OCI-M2 (cell line): ENCODE results near the gene CEP170.
"Not testable (repeated sequence)": the region's sequence is repeated elsewhere in the genome, so short reads cannot be mapped to it uniquely, and the experiment has no call there.

Experiments used
- DNase-seq: peaks from one replicate; lab custom pipeline; 2025; ENCODE audit not compliant: unreplicated experiment; lab: John Stamatoyannopoulos, UW

CEP170 gene

DNA sequence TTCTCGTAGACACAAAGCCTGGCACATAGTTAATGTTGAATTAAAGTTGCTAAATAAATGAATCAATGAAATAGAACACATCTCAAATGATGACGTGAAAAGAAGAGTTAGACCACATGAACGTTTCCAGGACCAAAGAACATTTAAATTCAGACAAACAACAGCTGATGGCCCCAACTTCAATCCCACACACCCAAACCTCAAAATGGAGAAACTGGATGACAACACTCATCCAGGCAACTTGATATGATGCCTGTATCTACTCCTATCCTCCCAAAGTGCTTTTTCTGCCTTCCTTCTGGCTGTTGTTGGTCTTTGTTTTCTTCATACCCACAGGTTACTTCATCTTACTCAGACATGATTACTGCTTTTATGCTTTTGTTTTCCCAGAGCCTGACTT is 71.9 kb downstream of the CEP170 start:
- DNase-seq, result not testable (repeated sequence)

DNA sequence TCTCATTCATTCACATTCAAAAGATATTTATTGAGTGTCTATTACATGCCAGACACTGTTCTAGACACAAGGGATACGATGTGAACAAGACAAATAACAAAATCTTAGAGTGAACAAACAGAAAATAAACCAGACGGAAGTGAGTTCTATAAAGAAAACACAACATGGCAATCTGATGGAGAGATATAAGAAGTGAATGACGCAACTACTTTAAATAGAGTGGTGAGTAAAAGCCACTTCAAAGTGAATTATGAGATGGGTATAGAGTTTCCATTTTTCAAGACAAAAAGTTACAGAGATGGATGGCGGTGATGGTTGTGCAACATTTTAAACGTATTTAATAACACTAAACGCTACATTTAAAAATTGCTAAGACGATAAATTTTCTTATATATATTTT is 75.4 kb downstream of the CEP170 start:
- no peak for DNase-seq

DNA sequence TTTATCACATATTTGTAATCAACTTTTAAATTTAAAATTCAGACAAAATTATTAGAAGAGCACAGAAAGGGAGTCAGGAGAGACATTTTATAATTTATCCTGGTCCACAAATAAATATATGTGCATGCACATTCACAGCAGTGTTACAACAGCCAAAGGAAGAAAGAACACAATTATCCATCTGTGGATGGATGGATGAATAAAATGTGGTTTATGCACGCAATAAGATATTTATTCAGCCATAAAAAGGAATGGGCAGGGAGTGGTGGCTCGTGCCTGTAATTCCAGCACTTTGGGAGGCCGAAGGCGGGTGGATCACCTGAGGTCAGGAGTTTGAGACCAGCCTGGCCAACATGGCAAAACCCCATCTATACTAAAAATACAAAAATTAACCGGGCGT is 77.3 kb downstream of the CEP170 start:
- DNase-seq, result not testable (repeated sequence)

DNA sequence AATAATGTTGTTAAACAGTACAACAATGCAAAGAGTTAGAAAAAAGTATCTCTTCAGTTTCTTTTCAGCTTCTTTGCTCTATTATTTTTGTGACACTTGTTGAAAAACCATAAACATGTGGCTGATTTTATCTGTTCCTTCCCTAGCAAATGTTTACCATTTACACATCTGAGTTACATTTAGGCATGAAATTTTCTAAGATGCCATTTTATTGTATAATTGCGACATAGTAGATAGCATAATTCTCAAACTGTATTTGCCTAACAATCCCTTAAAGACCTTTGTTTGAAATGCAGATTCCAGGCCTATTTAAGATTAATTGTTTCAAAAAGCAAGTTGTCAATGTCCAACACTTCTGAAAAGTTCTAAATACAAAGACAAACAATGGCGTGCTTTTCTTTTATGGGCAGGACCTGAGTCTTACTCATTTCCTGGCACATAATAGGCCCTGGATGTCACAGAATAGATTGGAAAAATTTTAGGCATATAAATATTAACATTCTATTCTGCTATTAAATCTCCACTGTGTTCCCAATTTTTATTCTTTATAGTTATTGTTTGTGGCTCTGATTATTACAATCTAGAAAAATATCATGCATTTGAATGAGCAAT is 81.2 kb downstream of the CEP170 start:
- DNase-seq, result not testable (repeated sequence)

DNA sequence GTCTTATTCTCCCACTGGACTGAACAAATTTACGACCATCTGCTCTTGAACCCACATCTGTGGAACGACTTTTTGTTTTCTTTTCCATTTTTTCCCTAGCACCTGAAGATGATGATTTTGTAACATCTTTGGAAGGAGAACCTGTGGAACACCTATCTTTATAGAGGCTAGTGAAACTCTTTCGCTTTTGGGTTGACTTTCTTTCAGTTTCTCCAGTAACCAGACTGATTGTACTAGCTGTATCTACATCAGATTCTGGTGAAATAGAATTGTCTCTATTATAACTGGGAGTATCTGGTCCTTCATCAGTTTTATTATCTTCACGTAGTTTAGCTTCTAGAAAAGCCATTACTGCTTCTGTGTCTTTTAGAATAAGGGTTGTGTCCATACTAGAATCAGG is 90.2 kb downstream of the CEP170 start:
- DNase-seq, result not testable (repeated sequence)

DNA sequence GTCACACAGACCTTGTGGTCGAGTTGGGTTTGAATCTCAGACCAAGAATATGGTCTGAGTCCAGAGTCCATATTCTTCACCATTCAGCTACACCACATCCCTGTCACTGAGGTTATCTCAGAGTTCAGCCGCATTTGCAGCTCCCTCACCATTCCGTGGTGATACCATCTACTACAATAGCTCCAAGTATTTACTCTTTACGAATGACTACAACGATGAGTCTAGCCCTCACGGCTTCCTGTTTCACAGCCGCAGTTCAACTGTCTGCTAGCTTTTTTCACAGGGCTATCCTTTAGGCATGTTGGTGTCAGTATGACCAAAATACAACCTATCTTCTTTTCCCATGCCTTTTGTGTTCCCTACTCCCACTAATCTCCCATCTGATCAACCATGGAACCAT is 104.2 kb downstream of the CEP170 start:
- not testable (repeated sequence) for DNase-seq

DNA sequence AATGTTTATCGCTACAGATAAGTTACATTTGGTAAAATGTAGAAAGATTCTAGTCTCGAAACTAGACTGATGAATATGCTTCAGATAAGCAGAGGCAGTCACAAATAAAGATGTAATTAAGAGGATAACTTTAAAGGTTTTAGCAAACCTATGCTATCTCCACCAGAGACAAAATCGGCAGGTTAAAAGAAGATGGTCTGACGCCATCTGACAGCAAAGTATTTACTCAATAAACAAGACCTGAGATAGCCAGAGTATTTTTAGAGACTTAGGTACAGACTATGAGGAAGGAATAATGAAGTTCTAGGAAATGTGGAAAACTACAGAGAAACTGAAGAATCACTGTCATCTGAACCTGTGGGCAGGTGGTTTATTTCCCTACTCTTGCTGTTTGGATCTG is 106.0 kb downstream of the CEP170 start:
- DNase-seq, result not testable (repeated sequence)

DNA sequence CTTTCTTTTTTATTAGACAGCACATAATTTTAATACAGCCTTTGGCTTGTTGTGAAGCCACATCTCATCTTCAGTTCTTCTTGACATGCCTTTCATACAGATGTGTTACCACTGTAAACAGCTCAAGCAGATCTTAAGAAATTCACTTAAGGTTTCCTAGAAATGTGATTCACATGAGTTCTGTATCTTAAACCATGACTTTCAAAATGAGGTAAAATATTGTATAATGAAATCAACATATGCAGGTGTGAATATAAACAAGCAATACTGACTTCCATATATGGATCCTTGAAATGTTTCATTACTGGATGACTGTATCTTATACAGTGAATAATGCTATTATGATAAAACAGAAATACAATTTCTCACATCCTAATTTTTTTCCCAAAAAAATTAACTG is 107.7 kb downstream of the CEP170 start:
- not testable (repeated sequence) for DNase-seq

DNA sequence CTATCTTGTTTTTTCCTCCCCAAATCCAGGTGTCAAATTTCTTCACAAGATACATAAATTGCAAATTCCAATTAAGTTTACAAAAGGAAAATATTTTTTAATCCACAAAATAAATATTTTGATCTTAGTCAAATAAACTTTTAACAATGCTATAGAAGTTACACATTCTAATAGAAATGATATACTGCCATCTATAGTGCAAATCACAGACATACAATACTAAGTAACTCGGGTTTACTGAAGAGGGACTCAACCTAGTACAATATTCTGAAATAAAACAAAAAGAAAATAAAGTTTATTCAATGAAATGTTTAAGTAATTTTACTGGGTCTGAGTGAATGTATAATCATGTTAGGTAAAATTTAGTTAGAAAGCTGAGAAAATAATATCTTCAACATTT is 114.6 kb downstream of the CEP170 start:
- DNase-seq, result not testable (repeated sequence)

DNA sequence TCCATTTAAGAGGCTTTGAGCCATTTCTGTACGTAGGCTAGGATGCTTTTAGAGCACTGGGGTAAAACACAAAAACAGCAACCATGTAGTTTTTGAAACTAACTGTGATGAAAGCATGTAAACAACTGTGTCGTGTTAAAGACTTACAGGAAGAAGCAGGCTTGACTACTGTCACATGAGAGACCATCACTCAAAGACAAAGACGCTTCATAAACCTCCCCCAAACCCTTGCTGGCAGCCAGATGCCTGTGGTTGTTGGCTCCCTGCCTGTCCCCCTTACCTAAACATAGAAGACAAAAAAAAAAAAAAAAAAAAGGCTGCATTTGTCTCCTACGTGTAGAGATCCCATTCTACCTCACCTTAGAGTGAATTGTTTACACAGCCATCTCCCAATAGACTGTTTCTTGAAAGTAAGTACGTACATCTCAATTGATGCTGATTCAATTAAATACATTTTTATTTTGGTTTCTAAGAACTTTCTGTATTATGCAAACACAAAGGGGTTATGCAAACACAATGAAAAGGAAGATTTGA is 132.1 kb downstream of the CEP170 start:
- DNase-seq, result not testable (repeated sequence)

DNA sequence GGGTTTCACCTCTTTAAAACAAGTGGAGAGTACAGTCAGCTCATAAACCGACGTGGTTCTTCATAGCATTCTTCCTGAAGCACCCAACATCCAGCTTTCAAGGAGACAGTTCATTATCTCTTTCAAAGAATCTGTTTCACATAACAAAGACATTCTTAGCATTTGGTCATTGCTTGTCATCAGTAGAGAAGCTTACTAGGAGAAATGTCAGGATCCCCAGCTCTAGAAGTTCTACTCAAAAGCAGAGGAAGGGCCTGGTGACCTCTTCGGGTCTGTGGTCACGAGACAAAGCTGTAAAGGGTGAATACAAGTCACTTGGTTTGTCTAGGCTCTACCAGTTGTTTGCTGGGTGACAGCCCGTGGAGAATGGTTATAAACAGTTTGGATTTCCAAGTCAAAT is 133.1 kb downstream of the CEP170 start:
- DNase-seq, result not testable (repeated sequence)

DNA sequence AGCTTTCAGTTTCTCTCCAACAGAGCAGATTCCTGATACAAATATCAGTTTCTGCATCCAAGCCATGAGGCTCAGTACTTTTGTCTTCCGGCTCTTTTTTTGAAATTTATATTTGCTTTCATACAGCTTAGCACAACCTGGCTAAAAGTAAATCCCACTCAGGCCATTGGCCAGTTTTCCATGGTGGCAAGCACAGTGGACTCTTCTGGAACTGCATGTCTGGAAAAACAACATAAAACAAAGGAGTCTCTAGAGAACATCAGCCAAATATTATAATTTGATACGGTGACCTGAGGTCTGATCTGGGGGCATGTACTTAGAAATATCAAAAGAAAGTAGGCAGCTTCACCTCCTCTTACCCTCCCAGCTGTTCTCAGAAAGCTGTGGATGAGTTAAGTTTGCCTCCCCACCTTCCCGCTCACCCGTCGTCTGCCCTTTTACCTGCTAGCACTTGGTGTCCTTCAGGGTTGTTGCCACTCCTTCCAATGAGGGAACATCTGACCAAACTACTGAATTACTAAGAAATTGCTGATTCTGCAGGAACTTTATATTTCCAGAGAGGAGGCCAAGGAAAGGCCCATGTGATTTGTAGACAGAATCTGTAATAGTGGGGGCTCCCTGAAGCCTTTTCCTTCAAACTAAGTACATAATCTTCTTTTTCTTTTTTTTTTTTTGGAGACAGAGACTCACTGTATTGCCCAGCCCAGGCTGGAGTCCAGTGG is 136.3 kb downstream of the CEP170 start:
- DNase-seq, result not testable (repeated sequence)

DNA sequence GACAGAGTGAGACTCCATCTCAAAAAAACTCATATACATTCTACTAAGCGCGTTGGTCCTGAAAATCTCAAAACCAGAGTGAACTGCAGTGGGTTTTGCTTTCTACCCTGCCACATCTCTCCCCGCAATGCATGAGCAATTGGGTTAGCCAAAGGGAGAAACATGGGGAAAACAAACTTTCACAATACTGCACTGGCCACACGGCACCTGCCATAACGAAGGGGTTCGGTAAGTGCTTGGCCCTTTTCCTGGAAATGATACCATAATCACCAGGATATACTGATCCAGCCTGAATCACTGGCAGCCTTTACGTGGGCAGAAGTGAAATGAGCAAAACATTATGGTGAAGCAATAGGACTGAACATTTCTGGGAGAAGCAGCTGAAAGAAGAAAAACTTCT is 138.9 kb downstream of the CEP170 start:
- DNase-seq, result not testable (repeated sequence)

DNA sequence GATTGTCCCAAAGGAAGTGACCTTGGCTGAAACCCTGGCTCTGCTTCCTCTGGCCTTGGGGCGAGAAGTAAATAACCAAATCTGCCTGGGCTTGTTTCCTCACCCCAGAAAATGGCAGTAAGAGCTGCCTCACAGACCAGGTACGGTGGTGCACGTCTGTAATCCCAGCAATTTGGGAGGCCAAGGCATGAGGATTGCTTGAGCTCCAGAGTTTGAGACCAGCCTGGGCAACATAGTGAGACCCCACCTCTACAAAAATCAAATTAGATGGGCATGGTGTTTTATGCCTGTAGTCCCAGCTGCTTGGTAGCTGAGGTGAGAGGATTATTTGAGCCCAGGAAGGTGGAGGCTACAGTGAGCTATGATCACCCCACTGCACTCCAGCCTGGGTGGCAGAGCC is 140.3 kb downstream of the CEP170 start:
- DNase-seq, result not testable (repeated sequence)

DNA sequence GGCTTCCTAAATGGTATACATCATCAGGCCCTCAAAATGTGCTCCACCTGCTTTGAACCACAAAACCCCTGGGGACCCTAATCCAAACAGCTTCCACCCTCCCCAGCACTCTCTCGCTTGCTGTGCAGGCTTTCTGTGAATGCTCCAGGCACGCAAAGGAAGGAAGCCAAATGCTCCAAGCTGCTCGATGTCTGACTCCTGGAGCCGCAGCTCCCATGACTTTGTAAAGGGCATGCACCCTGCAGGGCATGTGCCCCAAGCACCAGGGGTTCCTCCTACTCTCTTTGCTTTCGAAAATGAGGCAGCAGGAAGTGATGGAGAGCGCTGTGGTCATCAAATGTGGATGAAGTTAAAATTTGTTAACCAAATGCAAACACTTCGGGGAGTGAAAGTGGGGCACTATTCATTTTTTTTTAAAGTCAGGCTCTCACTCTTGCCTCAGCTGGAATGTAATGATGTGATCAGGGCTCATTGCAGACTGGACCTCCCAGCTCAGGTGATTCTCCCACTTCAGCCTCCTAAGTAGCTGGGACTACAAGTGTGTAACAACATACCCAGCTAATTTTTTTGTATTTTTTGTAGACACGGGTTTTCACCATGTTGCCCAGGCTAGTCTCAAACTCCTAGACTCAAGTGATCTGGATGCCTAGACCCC is 140.9 kb downstream of the CEP170 start:
- not testable (repeated sequence) for DNase-seq

DNA sequence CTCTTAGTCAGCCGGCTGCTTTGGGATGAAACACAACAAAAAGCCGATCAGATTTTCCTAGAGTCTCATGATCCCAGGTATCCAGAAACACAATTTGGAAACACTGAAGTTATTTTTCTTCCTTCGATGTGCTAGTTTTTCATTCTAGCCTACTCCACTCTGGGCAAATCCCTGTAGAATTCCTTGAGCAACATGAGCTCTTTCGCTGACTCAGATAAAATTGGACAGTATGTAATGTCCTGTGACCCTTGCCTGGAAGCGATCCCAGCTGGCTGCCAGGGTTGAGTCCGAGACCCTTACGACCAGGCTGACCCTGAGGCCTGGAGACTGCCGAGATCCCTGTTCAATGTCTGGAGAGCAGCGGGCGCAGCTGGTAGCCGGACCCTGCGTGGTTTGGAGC is 147.9 kb downstream of the CEP170 start:
- not testable (repeated sequence) for DNase-seq

DNA sequence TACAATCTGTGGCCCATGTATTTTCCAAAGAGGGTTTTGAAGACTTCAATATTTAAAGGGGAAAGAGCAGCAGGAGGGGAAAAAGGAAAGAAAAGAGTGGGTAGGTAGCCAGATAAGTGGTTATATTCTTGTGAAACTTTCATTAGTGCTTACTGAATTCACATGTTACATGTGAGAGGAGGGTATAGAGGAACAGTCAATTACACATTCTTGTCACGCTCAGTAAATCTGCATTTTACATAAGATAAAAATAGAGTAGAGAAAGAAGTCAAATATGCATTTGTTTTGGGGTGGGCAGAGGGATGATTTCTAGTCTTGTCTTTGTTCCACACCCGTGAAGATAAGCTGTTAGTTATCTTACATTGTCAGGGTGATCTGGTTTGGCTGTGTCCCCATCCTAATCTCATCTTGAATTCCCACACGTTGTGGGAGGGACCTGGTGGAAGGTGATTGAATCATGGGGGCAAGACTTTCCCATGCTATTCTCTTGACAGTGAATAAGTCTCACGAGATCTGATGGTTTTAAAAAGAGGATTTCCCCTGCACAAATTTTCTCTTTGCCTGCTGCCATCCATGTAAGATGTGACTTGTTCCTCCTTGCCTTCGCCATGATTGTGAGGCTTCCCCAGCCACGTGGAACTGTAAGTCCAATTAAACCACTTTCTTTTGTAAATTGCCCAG is 149.3 kb downstream of the CEP170 start:
- DNase-seq, result not testable (repeated sequence)

DNA sequence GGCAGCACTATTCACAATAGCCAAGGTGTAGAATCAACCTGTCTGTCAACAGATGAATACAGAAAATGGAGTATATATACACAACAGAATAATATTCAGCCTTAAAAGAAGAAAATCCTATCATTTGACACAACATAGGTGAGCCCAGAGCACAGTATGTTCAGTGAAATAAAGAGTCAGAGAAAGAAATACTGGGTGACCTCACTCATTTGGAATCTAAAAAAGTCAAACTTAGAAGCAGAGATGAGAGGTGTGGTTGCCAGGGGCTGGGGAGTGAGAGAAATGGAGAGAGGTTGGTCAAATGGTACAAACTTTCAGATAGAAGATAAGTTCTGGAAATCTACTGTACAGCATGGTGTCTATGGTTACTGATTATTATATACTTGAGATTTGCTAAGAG is 150.0 kb downstream of the CEP170 start:
- not testable (repeated sequence) for DNase-seq

DNA sequence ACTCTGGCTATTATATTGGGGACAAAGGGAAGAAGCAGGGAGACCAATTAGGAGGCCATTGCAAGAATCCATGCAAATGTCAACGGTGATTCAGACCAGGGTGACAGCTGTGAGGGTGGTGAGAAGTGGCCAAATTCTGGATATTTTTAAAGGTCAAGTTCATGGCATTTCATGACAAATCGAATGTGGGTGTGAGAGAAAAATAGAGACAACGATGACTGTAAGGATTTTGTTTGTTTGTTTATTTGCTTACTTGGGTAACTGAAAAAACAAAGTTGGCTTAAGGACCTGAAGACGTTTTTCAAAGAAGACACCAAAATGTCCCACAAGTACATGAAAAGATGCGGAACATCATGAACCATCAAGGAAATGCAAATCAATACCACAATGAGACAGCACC is 150.6 kb downstream of the CEP170 start:
- not testable (repeated sequence) for DNase-seq

DNA sequence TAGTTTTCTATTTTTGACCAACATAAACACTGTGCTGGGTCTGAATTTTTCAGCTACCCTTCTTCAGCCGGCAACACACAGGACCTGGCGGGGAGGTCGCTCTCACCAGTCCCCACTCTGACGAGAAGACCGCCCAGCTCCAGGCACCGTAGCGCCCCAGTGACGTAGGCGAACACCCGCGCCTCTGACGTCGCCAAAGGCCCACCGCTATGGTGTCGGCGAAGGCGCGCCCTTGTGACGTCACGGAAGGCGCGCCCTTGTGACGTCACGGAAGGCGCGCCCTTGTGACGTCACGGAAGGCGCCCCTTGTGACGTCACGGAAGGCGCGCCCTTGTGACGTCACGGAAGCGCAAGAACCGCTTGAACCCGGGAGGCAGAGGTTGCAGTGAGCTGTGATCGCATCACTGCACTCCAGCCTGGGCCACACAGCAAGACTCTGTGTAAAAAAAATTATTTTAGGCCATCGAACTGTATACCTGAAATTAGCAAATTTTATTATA is 153.5 kb downstream of the CEP170 start:
- not testable (repeated sequence) for DNase-seq

DNA sequence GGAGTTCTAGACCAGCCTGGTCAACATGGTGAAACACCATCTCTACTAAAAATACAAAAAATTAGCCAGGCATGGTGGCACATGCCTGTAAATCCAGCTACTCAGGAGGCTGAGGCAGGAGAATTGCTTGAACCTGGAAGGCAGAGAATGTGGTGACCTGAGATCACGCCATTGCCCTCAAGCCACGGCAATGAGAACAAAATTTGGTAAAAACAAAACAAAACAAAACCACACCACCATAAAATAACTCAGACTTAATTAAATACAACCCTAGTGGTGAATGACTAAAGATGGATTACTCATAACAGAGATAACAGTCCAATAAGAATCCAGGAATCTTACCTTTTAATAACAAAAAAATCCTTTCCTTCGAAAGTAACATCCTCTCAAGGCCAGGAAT is 167.7 kb downstream of the CEP170 start:
- not testable (repeated sequence) for DNase-seq
